Measurements from ENCODE around the gene PARD3. TPM values are rescaled to one million over a fixed set of nuclear protein-coding genes. Genes with fewer than 3 reads are reported as not detected.

The PARD3 gene
- total and polyA plus RNA-seq, 2 donors from 2014 or later: 21.1 to 47.5 TPM

DNA sequence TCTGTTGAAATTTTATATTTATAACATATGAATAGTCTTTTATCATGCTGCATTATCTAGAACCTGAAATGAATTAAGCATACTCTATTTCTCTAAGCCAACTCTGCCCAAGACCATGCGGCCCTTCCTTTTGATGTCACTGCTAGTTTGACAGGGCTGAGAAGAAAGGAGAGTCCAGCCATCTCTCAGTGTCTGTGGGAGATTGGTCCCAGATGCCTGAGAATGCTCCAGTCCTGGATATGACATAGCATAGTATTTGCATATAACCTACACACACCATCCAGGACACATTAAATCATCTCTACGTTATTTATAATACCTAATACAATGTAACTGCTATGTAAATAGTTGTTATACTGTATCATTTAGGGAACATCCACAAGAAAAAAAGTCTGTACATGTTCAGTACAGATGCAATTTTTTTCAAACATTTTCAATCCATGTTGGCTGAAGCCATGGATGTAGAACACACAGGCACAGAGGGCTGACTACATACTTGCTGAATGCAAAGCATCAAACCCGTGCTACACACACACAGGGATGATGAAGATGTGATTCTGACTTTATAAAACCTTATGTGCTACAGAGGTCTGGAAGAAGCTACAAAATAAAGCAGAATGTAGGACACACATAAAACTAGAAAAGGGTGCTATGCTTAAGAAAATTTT is 315.4 kb downstream of the PARD3 start:
- FAIRE-seq: no peak

DNA sequence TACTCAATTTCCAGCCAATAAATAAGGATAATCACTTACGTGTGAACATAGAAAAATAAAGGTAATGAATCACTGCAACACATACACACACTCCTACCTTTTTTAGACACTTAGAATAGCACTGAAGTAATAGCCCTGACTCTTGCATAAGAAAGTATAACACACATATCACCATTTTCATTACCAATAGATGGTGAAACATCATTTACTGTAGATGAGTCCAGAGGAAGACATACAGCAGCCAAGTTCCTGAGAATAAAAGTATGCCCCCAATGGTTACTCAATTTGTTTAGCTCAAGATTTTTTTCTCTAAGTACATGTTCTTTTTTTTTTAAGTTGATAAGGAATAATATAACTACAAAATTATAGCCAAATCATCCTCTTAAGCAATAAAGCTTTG is 316.3 kb downstream of the PARD3 start:
- Histone ChIP-seq H3K27ac (ENCODE audit: low read depth in 2 of 2, low read length in 2 of 2) (no peak overlapping the region), H3K4me1 (ENCODE audit: control insufficient read depth in 2 of 3, insufficient read depth in 2 of 3, low read depth in 1 of 3, low read length in 3 of 3) (no peaks in the 10 kb centered on the region), H3K36me3 (ENCODE audit: control insufficient read depth in 2 of 3, insufficient read depth in 3 of 3, low read length in 3 of 3) (peaks cover 0 to 4% (median 0%) of the 10 kb centered on the region in 3 donors), H3K27me3 (ENCODE audit: control insufficient read depth, insufficient read depth, low read length) (no peaks in the 10 kb centered on the region), H3K9ac (ENCODE audit: low read length in 3 of 3) (no peak overlapping the region), H3K4me3 (ENCODE audit: low read length in 3 of 3) (no peak overlapping the region), H3K9me3 (ENCODE audit: control insufficient read depth in 2 of 3, insufficient read depth in 1 of 3, low read length in 3 of 3) (no peaks in the 10 kb centered on the region)
- TF ChIP-seq, protein P1, sequence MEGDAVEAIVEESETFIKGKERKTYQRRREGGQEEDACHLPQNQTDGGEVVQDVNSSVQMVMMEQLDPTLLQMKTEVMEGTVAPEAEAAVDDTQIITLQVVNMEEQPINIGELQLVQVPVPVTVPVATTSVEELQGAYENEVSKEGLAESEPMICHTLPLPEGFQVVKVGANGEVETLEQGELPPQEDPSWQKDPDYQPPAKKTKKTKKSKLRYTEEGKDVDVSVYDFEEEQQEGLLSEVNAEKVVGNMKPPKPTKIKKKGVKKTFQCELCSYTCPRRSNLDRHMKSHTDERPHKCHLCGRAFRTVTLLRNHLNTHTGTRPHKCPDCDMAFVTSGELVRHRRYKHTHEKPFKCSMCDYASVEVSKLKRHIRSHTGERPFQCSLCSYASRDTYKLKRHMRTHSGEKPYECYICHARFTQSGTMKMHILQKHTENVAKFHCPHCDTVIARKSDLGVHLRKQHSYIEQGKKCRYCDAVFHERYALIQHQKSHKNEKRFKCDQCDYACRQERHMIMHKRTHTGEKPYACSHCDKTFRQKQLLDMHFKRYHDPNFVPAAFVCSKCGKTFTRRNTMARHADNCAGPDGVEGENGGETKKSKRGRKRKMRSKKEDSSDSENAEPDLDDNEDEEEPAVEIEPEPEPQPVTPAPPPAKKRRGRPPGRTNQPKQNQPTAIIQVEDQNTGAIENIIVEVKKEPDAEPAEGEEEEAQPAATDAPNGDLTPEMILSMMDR (IDR thresholded peaks at IDR 0.05; ENCODE audit: borderline replicate concordance, extremely low read depth, insufficient read depth): no peak
- DNase-seq: no peak
- FAIRE-seq: no peak
- intact Hi-C loops (cut with DNase I): no loop called here

More for the DNA sequence above, 315.4 kb downstream of the PARD3 start:
- Histone ChIP-seq H3K9me3 (ENCODE audit: control insufficient read depth in 2 of 3, insufficient read depth in 1 of 3, low read length in 3 of 3) (no peaks in the 10 kb centered on the region), H3K9ac (ENCODE audit: low read length in 3 of 3) (no peak overlapping the region), H3K27me3 (ENCODE audit: control insufficient read depth, insufficient read depth, low read length) (no peaks in the 10 kb centered on the region), H3K27ac (ENCODE audit: low read depth in 2 of 2, low read length in 2 of 2) (no peak overlapping the region), H3K36me3 (ENCODE audit: control insufficient read depth in 2 of 3, insufficient read depth in 3 of 3, low read length in 3 of 3) (peaks cover 0 to 4% (median 0%) of the 10 kb centered on the region in 3 donors), H3K4me1 (ENCODE audit: control insufficient read depth in 2 of 3, insufficient read depth in 2 of 3, low read depth in 1 of 3, low read length in 3 of 3) (no peaks in the 10 kb centered on the region), H3K4me3 (ENCODE audit: low read length in 3 of 3) (no peak overlapping the region)
- intact Hi-C loops (cut with DNase I): no loop called here
- DNase-seq: no peak
- TF ChIP-seq, protein P1 (IDR thresholded peaks at IDR 0.05; ENCODE audit: borderline replicate concordance, extremely low read depth, insufficient read depth): no peak

DNA sequence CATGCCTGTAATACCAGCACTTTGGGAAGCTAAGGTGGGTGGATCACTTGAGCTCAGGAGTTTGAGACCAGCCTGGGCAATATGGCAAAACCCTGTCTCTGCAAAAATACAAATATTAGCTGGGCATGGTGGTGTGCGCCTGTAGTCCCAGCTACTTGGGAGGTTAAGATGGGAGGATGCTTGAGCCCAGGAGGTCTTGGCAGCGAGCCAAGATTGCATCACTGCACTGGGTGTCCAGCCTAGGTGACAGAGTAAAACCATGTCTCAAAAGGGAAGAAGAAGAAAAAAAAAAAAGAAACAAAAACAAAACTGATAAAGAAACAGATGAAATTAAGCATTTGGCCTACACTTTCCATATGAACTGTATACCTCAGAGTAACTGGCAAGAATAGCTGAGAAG is 319.2 kb downstream of the PARD3 start:
- FAIRE-seq (no peak), DNase-seq (no peak)
- no peaks in the 10 kb centered on the region for H3K9me3 ChIP-seq (ENCODE audit: control insufficient read depth in 2 of 3, insufficient read depth in 1 of 3, low read length in 3 of 3)
- intact Hi-C loops (cut with DNase I): no loop called here
- H3K36me3 ChIP-seq (ENCODE audit: control insufficient read depth in 2 of 3, insufficient read depth in 3 of 3, low read length in 3 of 3): no peaks in the 10 kb centered on the region
- no peaks in the 10 kb centered on the region for H3K4me1 ChIP-seq (ENCODE audit: control insufficient read depth in 2 of 3, insufficient read depth in 2 of 3, low read depth in 1 of 3, low read length in 3 of 3)
- no peaks in the 10 kb centered on the region for H3K27me3 ChIP-seq (ENCODE audit: control insufficient read depth, insufficient read depth, low read length)
- no peak overlapping the region for H3K4me3 ChIP-seq (ENCODE audit: low read length in 3 of 3)
- no peak overlapping the region for H3K27ac ChIP-seq (ENCODE audit: low read depth in 2 of 2, low read length in 2 of 2)
- H3K9ac ChIP-seq (ENCODE audit: low read length in 3 of 3): no peak overlapping the region
- TF ChIP-seq, protein P1 (IDR thresholded peaks at IDR 0.05; ENCODE audit: borderline replicate concordance, extremely low read depth, insufficient read depth): no peak

DNA sequence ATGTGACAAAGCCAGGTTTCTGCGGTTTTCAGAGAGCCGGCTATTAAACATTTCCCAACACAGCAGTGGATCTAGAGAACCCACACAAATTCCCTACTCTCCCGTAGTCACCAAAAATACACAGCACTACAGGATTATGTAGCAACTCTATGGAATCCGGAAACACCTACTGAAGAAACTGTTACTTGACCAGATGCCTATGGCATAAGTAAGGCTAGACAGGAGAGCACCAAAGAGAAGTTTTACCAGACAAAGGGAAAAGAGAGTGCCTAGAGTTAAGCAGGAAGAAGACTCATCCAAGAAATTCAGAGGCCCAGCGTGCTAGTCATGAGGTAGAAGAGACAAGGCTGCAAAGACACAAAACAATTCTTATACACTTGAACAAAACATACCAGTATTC is 321.1 kb downstream of the PARD3 start:
- H3K9me3 ChIP-seq (ENCODE audit: control insufficient read depth in 2 of 3, insufficient read depth in 1 of 3, low read length in 3 of 3): no peaks in the 10 kb centered on the region
- H3K9ac ChIP-seq (ENCODE audit: low read length in 3 of 3): no peak overlapping the region
- FAIRE-seq: no peak
- no peaks in the 10 kb centered on the region for H3K27me3 ChIP-seq (ENCODE audit: control insufficient read depth, insufficient read depth, low read length)
- H3K27ac ChIP-seq (ENCODE audit: low read depth in 2 of 2, low read length in 2 of 2): no peak overlapping the region
- TF ChIP-seq, protein P1 (IDR thresholded peaks at IDR 0.05; ENCODE audit: borderline replicate concordance, extremely low read depth, insufficient read depth): no peak
- no peaks in the 10 kb centered on the region for H3K36me3 ChIP-seq (ENCODE audit: control insufficient read depth in 2 of 3, insufficient read depth in 3 of 3, low read length in 3 of 3)
- intact Hi-C loops (cut with DNase I): no loop called here
- H3K4me1 ChIP-seq (ENCODE audit: control insufficient read depth in 2 of 3, insufficient read depth in 2 of 3, low read depth in 1 of 3, low read length in 3 of 3): no peaks in the 10 kb centered on the region
- no peak for DNase-seq
- H3K4me3 ChIP-seq (ENCODE audit: low read length in 3 of 3): no peak overlapping the region

All from kidney (tissue), 14 donors.